Body of pancreas (tissue), 4 donors: ENCODE results near the gene TRAPPC4.

Source experiments
- POLR2A ChIP-seq, 3 donors: fragments of 450-650 bp; IDR thresholded peaks; one replicate each; pipeline ENCODE4 v1.6.1; 2016; ENCODE audit warnings: antibody characterized with exemption in 3 of 3, mild to moderate bottlenecking in 2 of 3
- TF ChIP-seq, protein P1 (sequence below), 7 experiments: fragments of 450-650 bp in 4 of 7; fragments of 200-600 bp in 3 of 7; sonication (generic) in 3 of 7; IDR thresholded peaks; one replicate each; pipeline ENCODE4 v1.5.1; 2016 to 2019; ENCODE audit warnings: antibody characterized with exemption in 7 of 7

DNA sequence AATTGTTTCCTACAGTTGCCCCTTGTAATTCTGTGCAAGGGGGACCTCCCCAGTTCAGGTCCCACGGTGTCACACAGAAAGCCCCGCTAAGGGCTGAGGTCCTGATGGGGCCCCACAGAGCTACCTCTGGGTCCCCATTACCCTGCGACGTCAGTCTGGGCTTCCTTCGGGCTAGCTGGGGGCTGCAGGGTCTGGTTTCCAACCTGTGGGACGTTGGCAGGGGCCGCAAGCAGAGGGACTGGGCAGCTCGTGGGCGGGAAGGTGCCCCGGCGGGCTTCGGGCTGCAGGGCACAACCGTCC, 11.4 kb downstream of the TRAPPC4 start:
- TF ChIP-seq, protein P1, sequence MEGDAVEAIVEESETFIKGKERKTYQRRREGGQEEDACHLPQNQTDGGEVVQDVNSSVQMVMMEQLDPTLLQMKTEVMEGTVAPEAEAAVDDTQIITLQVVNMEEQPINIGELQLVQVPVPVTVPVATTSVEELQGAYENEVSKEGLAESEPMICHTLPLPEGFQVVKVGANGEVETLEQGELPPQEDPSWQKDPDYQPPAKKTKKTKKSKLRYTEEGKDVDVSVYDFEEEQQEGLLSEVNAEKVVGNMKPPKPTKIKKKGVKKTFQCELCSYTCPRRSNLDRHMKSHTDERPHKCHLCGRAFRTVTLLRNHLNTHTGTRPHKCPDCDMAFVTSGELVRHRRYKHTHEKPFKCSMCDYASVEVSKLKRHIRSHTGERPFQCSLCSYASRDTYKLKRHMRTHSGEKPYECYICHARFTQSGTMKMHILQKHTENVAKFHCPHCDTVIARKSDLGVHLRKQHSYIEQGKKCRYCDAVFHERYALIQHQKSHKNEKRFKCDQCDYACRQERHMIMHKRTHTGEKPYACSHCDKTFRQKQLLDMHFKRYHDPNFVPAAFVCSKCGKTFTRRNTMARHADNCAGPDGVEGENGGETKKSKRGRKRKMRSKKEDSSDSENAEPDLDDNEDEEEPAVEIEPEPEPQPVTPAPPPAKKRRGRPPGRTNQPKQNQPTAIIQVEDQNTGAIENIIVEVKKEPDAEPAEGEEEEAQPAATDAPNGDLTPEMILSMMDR (IDR thresholded peaks at IDR 0.05), result no peak
- no peak for TF ChIP-seq POLR2A (IDR thresholded peaks at IDR 0.05)
